GM12892 (cell line): ENCODE results near the gene NUDT8.

Experiments
- DNase-seq: peaks from one replicate; pipeline ENCODE4 v3.0.0; 2011; ENCODE audit not compliant: insufficient read length
- FAIRE-seq: peaks from 2 replicates; lab custom pipeline; 2011; peaks lifted over from hg19 to GRCh38; lab: Jason Lieb, UNC
- POLR2A ChIP-seq: IDR thresholded peaks from 2 replicates; pipeline ENCODE4 v1.6.1; 2011; ENCODE audit warnings: low read depth, low read length, control low read depth
- POLR2AphosphoS5 ChIP-seq: IDR thresholded peaks from 2 replicates; pipeline ENCODE4 v1.6.1; 2011; ENCODE audit warnings: low read depth, low read length, control low read depth
- TAF1 ChIP-seq: IDR thresholded peaks from 2 replicates; pipeline ENCODE4 v1.6.1; 2011; ENCODE audit warnings: low read depth, mild to moderate bottlenecking, control low read depth, low read length, borderline replicate concordance

The NUDT8 gene

GRCh38 chr11:67646535-67647336, 17.0 kb upstream of the NUDT8 start:
- TF ChIP-seq POLR2A (no peak), POLR2AphosphoS5 (no peak), TAF1 (no peak)
- peak; percentile 49 for DNase-seq
- FAIRE-seq: peak; percentile 98

- TF ChIP-seq POLR2AphosphoS5: no peak
- no peak for TF ChIP-seq TAF1
- no peak for TF ChIP-seq POLR2A
- FAIRE-seq (peak; percentile 53), DNase-seq (peak; percentile 27)
Measured at GRCh38 chr11:67645521-67646461, 16.1 kb upstream of the NUDT8 start.

DNA sequence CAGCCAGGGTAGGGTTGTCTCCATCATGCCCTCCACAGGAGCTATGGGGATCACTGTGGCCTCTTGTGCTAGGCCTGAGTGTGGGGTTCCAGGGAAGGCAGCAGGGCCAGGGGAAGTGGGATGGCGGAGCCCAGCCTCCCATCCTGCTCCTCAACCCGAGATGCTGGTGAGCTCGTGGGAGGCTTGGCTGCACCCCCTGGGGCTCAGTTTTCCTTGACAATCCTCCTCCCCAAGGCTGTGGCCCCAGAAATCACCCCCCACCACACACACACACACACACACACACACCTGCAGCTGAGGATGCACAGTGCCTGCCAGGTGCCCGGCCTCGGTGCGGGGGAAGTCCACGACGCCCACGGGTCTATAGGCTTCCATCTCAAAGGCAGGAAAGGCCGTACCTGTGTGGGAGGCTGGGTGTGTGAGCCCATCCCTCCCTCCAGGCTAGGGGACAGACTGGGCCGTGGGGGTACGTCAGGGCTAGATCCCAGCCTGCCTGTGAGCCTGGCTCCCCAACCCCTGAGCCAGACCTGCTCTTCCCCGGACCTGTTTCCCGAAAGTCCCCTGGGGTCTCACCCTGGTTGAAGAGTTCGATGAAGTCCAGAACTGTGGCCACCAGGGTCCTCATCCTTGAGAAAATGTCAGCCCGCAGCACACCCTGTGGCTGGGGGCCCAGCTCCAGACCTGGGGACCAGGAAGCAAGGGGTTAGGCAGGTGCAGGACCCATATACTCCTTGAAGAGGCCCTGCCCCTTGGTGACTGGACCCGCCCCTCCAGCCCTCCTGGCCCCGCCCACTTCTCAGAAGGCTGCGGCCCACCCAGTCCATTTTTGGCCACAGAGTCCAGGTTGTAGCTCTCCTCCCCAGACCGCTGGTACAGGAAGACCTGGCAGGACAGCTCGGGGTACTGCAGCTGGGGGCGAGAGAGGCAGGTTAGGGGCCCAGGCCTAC, 15.0 kb upstream of the NUDT8 start:
- peak; percentile 62 for DNase-seq
- FAIRE-seq: peak; percentile 84

GRCh38 chr11:67644042-67644441, 14.3 kb upstream of the NUDT8 start:
- TF ChIP-seq POLR2A (no peak), TAF1 (no peak), POLR2AphosphoS5 (no peak)
- peak; percentile 51 for FAIRE-seq
- peak; percentile 23 for DNase-seq

More for the DNA sequence above, 15.0 kb upstream of the NUDT8 start:
- TF ChIP-seq POLR2A: peak; percentile 35; the same call in 1 of the 2 replicates
- TF ChIP-seq TAF1: no peak
- TF ChIP-seq POLR2AphosphoS5: no peak

GRCh38 chr11:67642173-67643120, 12.7 kb upstream of the NUDT8 start:
- FAIRE-seq (no peak), DNase-seq (no peak)
- TF ChIP-seq POLR2AphosphoS5: no peak
- no peak for TF ChIP-seq POLR2A
- no peak for TF ChIP-seq TAF1

DNA sequence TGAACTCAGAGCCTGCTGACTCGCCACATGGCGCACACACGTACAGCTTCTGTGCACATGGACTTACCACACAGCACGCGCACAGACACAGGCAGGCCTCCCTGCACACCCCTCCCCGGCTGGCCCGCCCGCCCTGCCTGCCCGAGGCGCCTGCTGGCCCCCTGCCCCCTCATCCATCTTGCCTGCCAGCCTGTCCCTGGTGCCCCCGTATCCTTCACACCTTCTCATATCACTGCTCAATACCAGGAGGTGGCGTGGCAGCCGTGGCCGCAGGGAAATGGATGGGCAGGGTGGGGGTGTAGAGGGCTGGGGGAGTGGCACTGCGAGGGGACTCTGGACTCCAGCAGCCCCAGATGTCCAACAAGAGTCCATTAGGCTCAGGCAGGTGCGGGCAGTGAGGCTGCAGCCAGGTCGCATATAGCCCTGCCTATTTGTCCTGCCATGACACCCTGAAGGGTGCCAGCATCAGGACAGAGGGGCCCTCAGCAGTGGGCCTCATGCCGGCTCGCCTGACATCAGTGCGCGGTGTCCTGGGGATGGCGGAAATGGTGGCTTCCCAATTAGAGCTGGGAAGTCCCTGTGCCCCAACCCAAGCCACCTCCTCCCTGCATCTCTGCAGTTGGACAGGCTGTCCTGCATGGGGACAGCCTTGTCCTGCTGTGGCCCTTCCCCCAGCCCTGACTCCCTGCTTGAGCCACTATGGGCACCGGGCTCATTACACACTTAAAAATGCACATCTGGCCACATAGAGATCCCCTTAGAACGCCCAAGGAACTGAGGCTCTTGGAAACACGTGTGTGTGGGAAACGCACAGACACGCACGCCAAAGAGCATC, 11.8 kb upstream of the NUDT8 start:
- TF ChIP-seq POLR2AphosphoS5: no peak
- TF ChIP-seq TAF1: no peak
- no peak for TF ChIP-seq POLR2A
- FAIRE-seq (no peak), DNase-seq (no peak)

- FAIRE-seq (peak; percentile 21), DNase-seq (peak; percentile 19)
Measured at GRCh38 chr11:67640758-67641337, 11.1 kb upstream of the NUDT8 start.

DNA sequence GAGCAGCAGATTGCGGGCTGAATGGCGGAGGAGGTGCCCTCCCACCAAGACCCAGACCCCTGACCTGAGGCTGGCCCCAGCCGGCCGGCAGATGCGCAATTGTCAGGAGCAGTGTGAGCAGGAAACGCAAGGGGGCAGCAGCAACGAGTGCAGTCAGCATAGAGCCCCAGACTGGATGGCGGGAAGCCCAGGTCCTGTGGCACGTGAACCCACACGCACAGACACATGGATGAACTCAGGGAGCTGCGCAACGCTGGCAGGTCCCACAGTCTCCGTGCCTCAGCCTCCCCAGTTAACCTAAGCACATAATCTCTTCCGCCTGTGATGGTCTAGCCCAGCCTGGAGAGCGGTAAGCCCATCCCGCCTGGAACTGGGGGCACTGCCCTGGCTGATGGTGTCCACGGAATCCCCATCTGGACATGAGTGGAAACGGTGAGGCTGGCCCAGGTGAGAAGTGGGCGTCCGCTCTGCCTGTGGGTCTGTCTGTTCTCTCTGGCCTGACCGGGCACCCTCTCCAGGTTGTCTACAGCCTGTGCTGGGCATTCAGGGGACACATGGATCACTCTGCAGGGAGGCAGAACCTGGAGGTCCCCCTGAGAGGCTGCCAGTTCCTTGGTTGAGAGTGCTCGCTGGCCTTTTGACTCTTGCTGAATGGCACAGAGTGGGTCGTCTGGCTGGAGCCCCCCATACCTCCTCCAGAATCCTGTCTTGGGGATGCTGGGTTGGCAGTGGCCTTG, 10.5 kb upstream of the NUDT8 start:
- peak; percentile 77 for DNase-seq
- peak; percentile 95 for FAIRE-seq
- TF ChIP-seq POLR2A (no peak), POLR2AphosphoS5 (no peak), TAF1 (no peak)

More at GRCh38 chr11:67640758-67641337, 11.1 kb upstream of the NUDT8 start:
- TF ChIP-seq POLR2AphosphoS5 (no peak), POLR2A (no peak), TAF1 (no peak)

GRCh38 chr11:67639438-67639859, 9.7 kb upstream of the NUDT8 start, which contains the start of gene TBX10:
Gene TBX10 (minus strand): TSS chr11:67639763. CDS start chr11:67639472, 291 bp downstream.
- no peak for FAIRE-seq
- DNase-seq: peak; percentile 16
- TF ChIP-seq TAF1 (no peak), POLR2A (no peak), POLR2AphosphoS5 (no peak)
